ENCODE measurements around the gene GRIA1.
"Not testable (repeated sequence)": the region's sequence is repeated elsewhere in the genome, so short reads cannot be mapped to it uniquely, and the experiment has no call there.

The GRIA1 gene

DNA sequence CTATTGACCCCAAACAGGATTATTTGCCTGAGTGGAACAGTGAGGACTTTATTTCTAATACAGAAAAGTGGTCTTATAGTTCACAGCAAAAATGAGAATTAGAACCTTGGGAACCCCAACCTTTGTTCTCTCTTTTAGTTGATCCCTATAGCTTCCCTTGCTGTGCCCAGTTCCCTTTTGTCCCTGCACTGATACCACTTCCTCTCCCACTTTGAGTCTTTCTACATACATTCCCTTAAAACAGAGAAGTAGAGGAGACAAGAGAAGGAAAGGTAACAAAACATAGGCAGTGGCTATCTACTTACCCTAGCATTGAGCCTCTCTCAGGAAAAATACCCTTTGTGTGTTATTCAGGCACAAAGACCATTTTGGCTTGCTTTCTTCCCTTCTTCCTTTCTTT lies 301.8 kb downstream of the GRIA1 start:
- DNase-seq: no peak

DNA sequence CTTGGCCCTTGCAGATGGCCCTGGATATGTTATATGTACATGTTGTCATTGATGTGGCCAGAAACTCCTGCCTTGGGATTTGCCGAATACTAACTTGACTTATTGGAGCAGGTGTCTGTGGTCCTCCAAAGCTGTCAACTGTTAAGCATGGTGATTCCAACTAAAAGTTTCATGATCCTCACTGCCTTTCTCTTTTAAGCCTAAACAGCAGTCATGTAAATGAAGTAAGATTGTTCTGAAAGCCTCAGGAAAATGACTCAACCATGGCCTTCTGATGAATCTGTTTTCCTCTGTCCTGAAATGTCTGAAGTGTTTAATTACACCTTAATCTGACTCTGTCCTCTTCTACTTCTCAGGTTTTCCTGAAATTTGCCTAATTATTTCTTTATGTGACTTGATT lies 303.2 kb downstream of the GRIA1 start:
- no peak for DNase-seq

GRCh38 chr5:153794327-153794726 lies 303.9 kb downstream of the GRIA1 start:
- no peak for DNase-seq

GRCh38 chr5:153796527-153796926 lies 306.1 kb downstream of the GRIA1 start:
- DNase-seq: no peak

- no peak for DNase-seq
Observed at GRCh38 chr5:153797484-153797883, 307.0 kb downstream of the GRIA1 start.

DNA sequence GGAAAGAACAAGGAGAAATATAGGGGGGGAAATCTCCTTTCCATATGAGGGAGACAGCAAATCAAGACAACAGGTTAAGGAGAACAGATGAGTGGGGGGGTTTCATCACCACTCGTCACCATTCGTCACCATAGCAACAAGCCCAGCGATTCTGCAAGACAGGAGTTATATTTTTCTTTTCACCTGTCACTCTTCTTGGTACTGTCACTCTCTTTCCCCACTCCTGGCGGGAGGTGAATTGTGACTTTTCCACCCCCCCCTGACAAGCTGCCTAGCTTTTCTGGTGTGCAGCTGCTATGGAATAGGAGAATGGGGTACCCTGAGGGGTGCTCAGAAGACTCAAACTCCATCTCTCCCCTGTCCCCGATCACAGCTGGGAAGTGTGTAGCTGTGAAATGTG lies 308.4 kb downstream of the GRIA1 start:
- no peak for DNase-seq

GRCh38 chr5:153799466-153799865 lies 309.0 kb downstream of the GRIA1 start:
- no peak for DNase-seq

DNA sequence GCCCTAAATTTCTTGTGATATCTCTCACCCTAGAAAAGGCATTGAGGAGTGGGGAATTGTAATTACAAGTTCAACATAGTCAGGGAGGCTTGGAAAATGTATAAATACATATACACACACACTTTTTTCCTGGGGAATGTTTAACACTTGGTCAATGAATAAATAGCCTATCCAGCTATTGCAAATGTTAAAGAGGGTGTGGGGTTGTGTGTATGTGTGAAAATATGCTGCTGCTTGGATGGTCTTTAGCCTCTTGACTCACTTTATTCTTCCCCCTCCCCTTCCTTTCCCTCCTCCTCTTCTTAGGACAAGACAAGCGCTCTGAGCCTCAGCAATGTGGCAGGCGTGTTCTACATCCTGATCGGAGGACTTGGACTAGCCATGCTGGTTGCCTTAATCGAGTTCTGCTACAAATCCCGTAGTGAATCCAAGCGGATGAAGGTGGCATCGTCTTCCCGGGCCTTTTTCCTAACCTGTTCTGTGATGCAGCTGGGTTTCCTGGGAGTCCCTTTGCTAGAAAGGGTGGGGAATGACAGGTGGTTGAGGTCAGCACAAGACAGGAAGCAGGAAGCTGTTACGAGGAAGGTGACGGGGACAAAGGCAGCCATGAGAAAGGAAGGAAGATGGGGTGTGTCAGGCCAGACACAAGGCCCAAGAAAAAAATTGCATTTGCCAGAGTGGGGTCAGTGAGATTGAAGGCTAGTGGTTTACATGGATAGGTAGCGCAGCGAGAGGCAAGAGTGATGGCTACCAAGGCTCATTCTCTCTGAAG lies 311.8 kb downstream of the GRIA1 start:
- no peak for DNase-seq

- no peak for DNase-seq
Observed at GRCh38 chr5:153807801-153808200, 317.3 kb downstream of the GRIA1 start.

DNA sequence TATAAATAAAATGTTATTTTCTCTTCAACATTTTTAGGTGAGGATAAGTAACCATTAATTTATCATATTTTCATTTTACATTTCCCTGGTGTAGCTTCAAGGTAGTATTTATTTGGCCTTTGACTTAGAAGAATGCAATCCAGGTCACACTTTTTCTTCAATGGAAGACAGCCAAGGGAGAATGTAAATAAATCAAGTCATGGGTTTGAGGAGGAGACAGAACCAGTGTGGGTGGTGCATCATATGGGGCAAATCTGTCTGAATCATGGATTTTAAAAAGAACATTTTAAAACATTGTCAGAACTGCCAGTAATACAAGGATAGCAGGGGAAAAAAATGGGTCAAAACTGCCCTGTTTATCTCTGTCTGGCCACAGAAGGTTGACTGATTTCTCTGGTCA lies 318.7 kb downstream of the GRIA1 start:
- no peak for DNase-seq

DNA sequence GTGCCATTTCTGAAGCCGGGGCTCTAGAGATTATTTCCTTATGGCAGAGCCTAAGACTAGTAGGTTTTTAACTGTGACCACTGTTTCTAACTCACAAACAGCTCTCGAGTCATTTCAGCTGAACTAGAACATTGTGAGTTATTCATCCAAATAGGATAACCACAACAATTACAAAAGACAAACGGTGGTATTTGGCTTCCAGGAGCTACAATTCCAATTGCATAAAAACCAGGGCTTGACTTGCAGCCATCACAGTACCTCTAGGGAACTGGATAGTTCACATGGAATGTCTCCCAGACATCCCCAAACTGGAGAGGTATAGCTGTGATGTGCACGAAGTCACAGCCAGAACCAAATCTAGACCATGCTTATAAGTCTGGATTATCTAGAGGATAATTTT lies 323.4 kb downstream of the GRIA1 start:
- no peak for DNase-seq

DNA sequence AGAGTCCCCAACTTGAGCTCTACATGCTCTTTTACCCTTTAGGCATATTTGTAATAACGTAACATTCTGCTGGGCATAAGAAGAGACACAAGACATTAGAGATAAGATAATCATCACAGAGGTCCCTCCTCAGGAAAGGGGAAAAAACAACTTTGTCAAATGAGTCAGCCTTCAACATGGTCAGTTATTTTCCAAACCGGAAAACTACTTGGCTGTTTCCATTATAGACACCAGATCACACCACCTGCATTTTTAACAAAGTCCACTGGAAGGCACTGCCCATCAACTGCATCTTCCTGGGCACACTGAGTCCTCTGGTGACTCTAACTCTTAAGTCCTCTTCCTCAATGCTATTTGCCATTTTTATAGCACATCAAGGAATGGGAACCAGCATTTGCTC lies 326.4 kb downstream of the GRIA1 start:
- no peak for DNase-seq

DNA sequence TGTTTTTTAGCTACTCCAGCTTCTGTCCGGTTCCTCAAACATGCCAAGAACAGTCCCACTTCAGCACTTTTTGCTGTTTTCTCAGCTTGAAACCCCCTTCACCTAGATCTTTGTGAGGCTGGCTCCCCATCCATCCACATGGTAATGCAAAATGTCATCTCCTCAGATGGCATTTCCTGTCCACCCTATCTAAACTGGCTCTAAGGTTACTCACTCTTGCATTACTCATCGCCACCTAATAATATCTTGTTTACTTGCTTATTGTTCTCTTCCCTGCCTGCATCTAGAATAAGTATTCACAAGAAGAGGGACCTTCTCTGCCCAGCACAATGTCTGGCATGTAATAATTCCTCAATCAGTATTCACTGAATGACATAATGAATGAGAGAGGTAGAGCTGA lies 328.2 kb downstream of the GRIA1 start:
- no peak for DNase-seq

GRCh38 chr5:153823036-153823435 lies 332.6 kb downstream of the GRIA1 start:
- no peak for DNase-seq

GRCh38 chr5:153824909-153825308 lies 334.4 kb downstream of the GRIA1 start:
- DNase-seq: no peak

- DNase-seq: no peak
Observed at GRCh38 chr5:153827397-153827796, 336.9 kb downstream of the GRIA1 start.

DNA sequence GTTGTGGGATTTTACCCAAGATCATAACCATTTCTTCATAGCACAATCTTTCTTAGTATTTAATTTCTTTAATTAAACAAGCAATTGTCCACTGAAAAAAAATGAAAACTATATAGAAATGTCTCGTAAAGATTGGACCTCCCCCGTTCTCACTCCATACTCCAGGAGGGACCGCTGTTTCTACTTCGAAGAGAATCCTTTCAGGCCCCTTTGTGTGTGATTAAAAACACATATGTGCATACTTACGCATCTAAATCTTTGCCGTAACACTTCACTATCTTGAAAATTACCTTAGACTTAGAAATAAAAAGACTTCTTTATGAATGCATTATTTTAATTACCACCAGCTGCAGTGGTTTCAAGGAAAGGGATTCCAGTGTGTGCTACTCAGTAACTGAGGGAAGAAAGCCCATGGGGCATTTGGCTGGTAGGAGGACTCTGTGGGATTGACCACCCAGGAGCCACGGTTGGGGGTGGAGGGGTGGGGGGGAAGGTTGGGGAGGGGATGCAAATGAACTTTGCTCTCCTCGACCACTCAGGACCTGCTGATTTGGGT lies 339.1 kb downstream of the GRIA1 start:
- no peak for DNase-seq

GRCh38 chr5:153831973-153832372 lies 341.5 kb downstream of the GRIA1 start:
- DNase-seq: no peak

- no peak for DNase-seq
Observed at GRCh38 chr5:153835891-153836515, 345.5 kb downstream of the GRIA1 start.

DNA sequence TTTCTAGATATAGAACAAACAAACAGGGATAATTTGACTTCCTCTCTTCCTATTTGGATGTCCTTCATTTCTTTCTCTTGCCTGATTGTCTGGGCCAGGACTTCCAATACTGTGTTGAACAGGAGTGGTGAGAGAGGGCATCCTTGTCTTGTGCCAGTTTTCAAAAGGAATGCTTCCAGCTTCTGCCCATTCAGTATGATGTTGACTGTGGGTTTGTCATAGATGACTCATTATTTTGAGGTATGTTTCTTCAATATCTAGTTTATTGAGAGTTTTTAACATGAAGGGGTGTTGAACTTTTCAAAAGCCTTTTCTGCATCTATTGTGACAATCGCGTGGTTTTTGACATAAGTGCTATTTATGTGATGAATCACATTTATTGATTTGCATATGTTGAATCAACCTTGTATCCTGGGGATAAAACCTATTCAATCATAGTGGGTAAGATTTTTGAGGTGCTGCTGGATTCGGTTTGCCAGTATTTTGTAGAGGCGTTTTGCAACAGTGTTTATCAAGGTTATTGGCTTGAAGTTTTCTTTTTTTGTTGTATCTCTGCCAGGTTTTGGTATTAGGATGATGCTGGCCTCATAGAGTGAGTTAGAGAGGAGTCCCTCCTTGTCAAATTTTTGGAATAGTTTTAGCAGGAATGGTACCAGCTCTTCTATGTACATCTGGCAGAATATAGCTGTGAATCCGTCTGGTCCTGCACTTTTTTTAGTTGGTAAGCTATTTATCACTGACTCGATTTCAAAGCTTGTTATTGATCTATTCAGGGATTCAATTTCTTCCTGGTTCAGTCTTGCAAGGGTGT lies 359.0 kb downstream of the GRIA1 start:
- not testable (repeated sequence) for DNase-seq

DNA sequence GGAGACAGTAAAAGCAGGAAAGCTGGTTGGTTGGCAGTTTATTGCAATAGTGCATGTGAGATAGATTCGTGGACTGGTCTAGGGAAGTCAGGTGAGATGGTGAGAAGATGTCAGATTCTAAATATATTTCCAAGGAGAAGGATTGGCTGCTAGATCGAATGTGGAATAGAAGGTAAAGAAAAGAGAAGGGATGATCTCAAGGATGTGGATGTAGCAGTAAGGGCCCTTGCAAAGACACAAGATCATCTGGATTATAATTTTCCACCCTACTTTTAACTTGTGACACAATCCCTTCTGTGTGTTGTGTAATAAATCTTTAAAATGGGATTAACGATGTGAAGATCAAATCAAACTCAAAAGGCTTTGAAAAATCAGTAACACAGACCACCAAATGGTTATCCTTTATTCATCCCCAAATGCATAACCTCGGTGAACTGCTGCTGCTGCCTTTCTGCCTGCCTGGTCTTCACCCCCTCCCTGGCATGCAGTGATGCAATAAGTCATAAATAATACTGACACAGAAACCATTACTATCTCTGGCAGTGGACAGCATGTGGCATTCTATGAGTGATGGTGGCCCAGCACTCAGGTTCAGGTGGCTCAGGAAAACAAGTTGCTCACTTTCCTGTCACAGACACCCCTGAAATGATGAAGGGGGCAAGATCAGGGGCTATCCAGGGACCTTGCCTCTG lies 369.9 kb downstream of the GRIA1 start:
- DNase-seq: no peak

GRCh38 chr5:153862906-153863305 lies 372.4 kb downstream of the GRIA1 start:
- DNase-seq: not testable (repeated sequence)

All from NCI-H2029 treated with DMSO at 0.1 percent for 48 hours (cell line).